Measurements from ENCODE around the gene ANTKMT. TPM values are rescaled to one million over a fixed set of nuclear protein-coding genes. Genes with fewer than 3 reads are reported as not detected.

Gene ANTKMT, protein sequence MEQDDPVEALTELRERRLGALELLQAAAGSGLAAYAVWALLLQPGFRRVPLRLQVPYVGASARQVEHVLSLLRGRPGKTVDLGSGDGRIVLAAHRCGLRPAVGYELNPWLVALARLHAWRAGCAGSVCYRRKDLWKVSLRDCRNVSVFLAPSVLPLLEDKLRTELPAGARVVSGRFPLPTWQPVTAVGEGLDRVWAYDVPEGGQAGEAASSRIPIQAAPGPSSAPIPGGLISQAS
- total RNA-seq = 10 to 100 TPM; 44.3 to 48.2 TPM
- polyA plus RNA-seq = 100 to 1,000 TPM in 2 of 3 donors, 10 to 100 TPM in 1; 93.5 to 128 (median 113) TPM
- total RNA-seq = 10.8 to 16.2 (median 13.3) reads per million in 6 experiments

DNA sequence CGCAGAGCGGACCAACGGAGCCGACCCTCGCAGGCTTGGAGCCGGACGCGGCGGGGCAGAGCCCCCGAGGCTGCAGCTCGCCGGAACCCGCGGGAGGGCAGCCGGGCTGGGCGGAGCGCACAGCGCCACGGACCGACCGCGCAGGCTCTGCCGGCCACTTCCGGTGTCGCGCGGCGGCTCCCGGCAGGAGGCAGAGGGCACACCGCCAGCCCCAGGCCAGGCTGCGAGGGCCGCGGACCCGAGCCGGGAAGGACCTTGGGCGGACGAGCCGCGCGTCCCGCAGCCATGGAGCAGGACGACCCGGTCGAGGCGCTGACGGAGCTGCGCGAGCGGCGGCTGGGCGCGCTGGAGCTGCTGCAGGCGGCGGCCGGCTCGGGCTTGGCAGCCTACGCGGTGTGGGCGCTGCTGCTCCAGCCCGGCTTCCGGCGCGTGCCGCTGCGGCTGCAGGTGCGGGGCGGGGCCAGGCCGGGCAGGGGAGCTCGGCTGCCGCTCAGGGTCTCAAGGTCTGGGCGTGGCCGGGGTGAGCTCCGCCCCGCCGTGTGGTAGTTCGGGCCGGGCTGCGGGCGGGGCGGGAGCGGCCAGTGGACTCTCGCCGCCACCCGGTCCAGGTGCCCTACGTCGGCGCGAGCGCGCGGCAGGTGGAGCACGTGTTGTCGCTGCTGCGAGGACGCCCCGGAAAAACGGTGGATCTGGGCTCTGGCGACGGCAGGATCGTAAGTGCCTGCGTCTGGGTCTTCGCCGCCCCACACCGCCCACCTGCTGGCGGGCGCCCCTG, at the start of gene ANTKMT:
TSS of gene ANTKMT (plus strand) at position 157 of the 775 bp plus-strand sequence. CDS start at position 286, 129 bp downstream.
- peaks cover 25 to 51% (median 38%) of the 10 kb centered on the region in 4 donors for H3K4me1 Mint-ChIP-seq
- no peaks in the 10 kb centered on the region for H3K9me3 Mint-ChIP-seq
- no peaks in the 10 kb centered on the region for H3K27me3 Mint-ChIP-seq
- H3K27ac Mint-ChIP-seq = peak within 1 kb of the TSS; percentile 69 to 96 (median 91)
- POLR2A ChIA-PET = interaction anchor here (0.8 to 21.0 kb wide), 14 partner anchors 9 to 321 kb away, joined by 3 to 411 read pairs (median 4); partner anchors contain the start of genes CCDC78, CHTF18, CIAO3 and HAGHL
- ATAC-seq = peak; percentile 71
- peak; percentile 66 to 83 (median 78) for DNase-seq
- H3K36me3 Mint-ChIP-seq = no peaks in the 10 kb centered on the region
- peak within 1 kb of the TSS; percentile 79 to 95 (median 87) for H3K4me3 Mint-ChIP-seq

DNA sequence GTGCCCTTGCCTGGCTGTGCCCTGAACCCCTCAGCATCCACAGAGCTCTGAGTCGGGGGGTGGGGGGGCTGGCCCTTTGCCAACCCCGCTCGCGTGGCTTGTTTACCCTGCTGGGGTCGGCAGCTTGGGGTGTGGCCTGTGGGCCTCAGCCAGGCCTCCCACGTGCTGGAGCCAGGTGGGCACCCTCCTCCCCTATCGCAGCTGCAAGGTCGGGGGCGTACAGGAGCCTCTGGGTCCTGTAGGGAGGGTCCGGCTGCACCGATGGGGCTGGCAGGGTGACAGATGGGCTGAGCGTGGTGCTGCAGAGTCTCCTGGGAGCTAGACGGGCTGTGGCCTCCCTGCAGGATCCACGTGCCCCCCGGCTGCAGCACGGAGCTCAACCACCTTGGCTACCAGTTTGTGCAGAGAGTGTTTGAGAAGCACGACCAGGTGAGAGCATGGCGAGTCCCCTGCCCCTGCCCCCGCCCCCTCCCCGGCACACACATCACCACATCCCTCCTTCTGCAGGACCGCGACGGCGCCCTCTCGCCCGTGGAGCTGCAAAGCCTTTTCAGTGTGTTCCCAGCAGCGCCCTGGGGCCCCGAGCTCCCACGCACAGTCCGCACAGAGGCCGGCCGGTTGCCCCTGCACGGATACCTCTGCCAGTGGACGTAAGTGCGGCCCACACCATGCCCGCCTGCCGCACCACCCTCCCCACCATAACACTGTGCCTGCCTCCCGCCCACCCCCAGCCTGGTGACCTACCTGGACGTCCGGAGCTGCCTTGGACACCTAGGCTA, 49.4 kb upstream of the ANTKMT start:
- DNase-seq (no peak), ATAC-seq (no peak)
- no peaks in the 10 kb centered on the region for H3K9me3 Mint-ChIP-seq
- peaks cover 0 to 19% (median 0%) of the 10 kb centered on the region in 3 donors for H3K36me3 Mint-ChIP-seq
- POLR2A ChIA-PET = interaction anchor here (0.6 to 7.9 kb wide), 3 partner anchors 9 to 650 kb away, joined by 3 to 95 read pairs (median 4); partner anchors contain the start of genes JMJD8, STUB1 and WDR24
- peak overlapping the region in 2 of 10 donors; percentile 9 to 58 for H3K4me3 Mint-ChIP-seq
- H3K4me1 Mint-ChIP-seq = peaks cover 1 to 27% (median 16%) of the 10 kb centered on the region in 4 donors
- no peak overlapping the region for H3K27ac Mint-ChIP-seq
- peaks cover 0 to 2% (median 0%) of the 10 kb centered on the region in 5 donors for H3K27me3 Mint-ChIP-seq

DNA sequence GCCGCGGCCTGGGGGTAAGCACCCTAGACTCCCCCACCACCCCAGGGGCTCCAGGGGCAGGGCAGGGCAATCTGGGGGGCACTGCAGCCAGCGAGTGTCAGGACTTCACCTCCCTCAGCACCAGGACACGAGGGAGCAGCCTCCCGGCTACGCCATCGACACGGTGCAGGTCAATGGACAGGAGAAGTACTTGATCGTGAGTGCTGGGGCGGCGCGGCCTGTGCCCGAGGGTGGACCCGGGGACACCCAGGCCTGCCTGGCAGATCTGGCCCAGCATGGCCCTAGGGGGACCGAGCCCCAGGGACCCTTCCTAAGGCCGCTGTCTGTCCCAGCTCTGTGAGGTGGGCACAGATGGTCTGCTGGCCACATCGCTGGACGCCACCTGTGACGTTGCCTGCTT, 48.6 kb upstream of the ANTKMT start:
- Mint-ChIP-seq H3K36me3 (peaks cover 0 to 19% (median 0%) of the 10 kb centered on the region in 3 donors), H3K9me3 (no peaks in the 10 kb centered on the region), H3K27ac (no peak overlapping the region), H3K27me3 (peaks cover 0 to 2% (median 0%) of the 10 kb centered on the region in 5 donors), H3K4me3 (no peak overlapping the region), H3K4me1 (peaks cover 1 to 28% (median 16%) of the 10 kb centered on the region in 4 donors)
- ATAC-seq (no peak), DNase-seq (no peak)
- POLR2A ChIA-PET = interaction anchor here (1.3 kb wide), 1 partner anchor 23 kb away, joined by 8 read pairs; no protein-coding TSS in a partner anchor

DNA sequence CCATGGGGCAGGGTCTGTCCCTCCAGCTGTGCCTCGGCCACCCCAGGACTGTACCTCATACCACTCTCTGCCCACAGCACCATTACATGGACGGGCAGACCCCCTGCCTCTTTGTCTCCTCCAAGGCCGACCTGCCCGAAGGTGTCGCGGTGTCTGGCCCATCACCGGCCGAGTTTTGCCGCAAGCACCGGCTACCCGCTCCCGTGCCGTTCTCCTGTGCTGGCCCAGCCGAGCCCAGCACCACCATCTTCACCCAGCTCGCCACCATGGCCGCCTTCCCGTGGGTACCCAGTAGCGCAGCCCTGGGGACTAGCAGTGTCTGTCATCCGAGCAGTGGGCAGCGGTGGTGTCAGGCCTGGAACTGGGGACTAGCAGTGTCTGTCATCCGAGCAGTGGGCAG, 48.1 kb upstream of the ANTKMT start:
- no peak for ATAC-seq
- Mint-ChIP-seq H3K9me3 (no peaks in the 10 kb centered on the region), H3K27me3 (peaks cover 0 to 2% (median 0%) of the 10 kb centered on the region in 5 donors), H3K4me1 (peaks cover 1 to 24% (median 12%) of the 10 kb centered on the region in 4 donors), H3K27ac (no peak overlapping the region), H3K36me3 (peaks cover 0 to 19% (median 0%) of the 10 kb centered on the region in 3 donors), H3K4me3 (no peak overlapping the region)
- no peak for DNase-seq
- POLR2A ChIA-PET = interaction anchor here (0.8 to 1.3 kb wide), 3 partner anchors 17 to 48 kb away, joined by 3 to 8 read pairs (median 4); partner anchors contain the start of gene ANTKMT

DNA sequence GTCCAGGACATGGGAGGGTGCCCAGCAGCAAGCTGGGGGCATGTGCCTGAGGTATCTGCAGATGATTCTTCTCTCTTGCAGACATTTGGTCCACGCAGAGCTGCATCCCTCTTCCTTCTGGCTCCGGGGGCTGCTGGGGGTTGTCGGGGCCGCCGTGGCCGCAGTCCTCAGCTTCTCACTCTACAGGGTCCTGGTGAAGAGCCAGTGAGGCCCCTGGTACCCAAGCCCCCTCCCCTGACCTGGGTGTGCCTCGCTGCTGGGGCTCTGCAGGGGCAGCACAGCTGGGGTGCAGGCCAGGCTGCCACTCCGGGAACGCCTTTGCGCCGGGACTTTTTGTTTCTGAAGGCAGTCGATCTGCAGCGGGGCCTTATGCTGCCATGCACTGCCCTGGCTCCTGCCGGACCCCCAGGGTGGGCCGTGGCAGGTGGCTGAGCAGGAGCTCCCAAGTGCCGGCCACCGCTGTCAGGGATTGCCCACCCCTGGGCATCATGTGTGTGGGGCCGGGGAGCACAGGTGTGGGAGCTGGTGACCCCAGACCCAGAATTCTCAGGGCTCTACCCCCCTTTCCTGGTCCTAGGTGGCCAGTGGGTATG, 47.5 kb upstream of the ANTKMT start:
- Mint-ChIP-seq H3K27ac (no peak overlapping the region), H3K9me3 (no peaks in the 10 kb centered on the region), H3K36me3 (peaks cover 0 to 19% (median 0%) of the 10 kb centered on the region in 3 donors), H3K4me1 (peaks cover 1 to 24% (median 11%) of the 10 kb centered on the region in 4 donors), H3K4me3 (no peak overlapping the region), H3K27me3 (peaks cover 0 to 2% (median 0%) of the 10 kb centered on the region in 5 donors)
- POLR2A ChIA-PET = interaction anchor here (0.6 to 1.5 kb wide), 5 partner anchors 11 to 481 kb away, joined by 3 to 8 read pairs (median 4); partner anchors contain the start of genes ANTKMT and JMJD8
- ATAC-seq (no peak), DNase-seq (no peak)

DNA sequence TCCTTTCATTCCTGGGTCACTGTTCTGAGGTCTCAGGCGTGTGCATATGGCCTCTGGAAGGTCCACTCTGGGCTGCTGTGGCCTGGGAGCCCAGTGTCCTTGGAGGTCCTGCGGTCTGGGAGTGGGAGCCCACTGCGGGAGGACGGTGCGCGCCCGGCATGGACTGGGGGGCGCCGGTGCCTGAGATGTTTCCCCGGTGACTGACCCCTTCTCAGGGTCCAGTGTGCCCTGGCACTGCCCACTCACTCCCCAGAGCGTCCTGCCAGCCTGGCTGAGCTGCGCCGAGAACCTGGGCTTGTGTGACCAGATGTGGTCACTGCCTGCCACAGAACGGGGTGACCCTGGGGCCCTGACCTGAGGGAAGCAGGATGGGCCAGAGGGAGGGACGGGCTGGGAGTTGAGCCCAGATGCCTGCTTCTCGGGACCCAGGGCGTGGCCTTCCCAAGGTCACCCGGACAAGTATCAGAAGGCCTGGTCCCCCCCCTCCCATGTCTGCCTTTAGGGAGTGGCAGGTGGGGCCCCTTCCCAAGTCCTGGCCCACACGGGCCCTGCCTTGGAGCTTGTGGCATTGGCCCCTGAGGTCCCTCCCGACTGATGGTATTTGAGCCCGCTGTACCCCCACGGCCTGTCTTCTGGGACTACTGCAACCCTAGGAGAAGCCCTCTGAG, 46.6 kb upstream of the ANTKMT start:
- Mint-ChIP-seq H3K36me3 (peaks cover 0 to 19% (median 0%) of the 10 kb centered on the region in 3 donors), H3K9me3 (no peaks in the 10 kb centered on the region), H3K27ac (no peak overlapping the region), H3K4me3 (peak overlapping the region in 1 of 10 donors; percentile 66), H3K27me3 (peaks cover 0 to 2% (median 0%) of the 10 kb centered on the region in 5 donors), H3K4me1 (peaks cover 3 to 23% (median 9%) of the 10 kb centered on the region in 4 donors)
- POLR2A ChIA-PET = interaction anchor here (1.5 to 2.7 kb wide), 3 partner anchors 10 to 26 kb away, joined by 3 to 14 read pairs (median 4); partner anchors contain the start of genes JMJD8 and WDR24
- ATAC-seq = no peak
- no peak for DNase-seq

DNA sequence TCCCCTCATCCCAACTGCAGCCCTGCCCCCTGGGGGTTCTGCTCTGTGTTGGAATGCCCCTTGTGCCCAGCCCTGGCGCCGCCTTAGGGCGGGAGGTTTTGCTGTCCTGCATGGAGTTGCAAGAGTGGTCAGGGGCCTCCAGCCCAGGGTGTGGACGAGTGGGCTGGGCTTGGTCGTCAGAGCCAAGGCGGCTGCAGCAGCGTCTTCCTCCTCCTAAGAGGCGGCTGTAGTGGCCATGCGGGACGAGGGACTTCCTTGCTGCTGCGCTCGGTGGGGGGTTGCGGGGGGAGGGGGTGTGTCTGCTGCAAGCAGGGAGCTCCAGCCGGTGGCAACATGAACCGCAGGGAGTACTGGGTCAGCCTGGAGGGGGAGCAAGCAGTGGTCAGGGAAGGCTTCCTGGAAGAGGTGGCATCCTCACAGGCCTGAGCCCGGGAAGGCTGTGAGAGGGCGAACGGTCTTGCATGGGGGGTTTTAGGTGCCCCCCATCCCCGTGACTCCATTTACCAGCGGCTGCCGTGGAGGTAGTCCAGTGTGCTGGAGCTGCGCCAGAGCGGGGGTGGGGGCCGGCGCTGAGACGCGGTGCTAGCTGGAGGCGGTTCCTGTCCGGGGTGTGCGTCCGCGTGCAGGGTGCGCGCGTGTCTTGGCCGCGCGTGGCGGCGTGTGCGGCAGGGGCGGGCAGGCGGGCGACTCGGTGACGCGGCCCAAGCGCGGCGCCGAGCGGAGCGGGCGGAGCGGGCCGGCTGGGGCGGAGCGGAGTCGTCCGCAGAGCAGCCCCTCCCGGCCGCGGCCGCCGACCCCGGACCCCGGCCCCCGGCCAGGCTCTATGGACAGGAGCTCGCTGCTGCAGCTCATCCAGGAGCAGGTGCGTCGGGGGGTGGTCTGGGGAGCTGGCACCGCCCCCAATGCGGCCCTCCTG, 45.7 kb upstream of the ANTKMT start, which contains the start of gene RHBDL1:
TSS of gene RHBDL1 (plus strand) at position 704 of the 916 bp plus-strand sequence. CDS start at position 824, 120 bp downstream.
- no peak for ATAC-seq
- Mint-ChIP-seq H3K9me3 (no peaks in the 10 kb centered on the region), H3K4me1 (peaks cover 4 to 22% (median 10%) of the 10 kb centered on the region in 4 donors), H3K27ac (no peak within 1 kb of the TSS), H3K27me3 (peaks cover 0 to 2% (median 0%) of the 10 kb centered on the region in 5 donors), H3K4me3 (peak within 1 kb of the TSS in 8 of 10 donors; percentile 42 to 66 (median 49)), H3K36me3 (peaks cover 0 to 16% (median 0%) of the 10 kb centered on the region in 3 donors)
- no peak for DNase-seq
- POLR2A ChIA-PET = interaction anchor here (0.8 to 2.7 kb wide), 8 partner anchors 9 to 87 kb away, joined by 3 to 14 read pairs (median 3); partner anchors contain the start of genes JMJD8 and WDR24

DNA sequence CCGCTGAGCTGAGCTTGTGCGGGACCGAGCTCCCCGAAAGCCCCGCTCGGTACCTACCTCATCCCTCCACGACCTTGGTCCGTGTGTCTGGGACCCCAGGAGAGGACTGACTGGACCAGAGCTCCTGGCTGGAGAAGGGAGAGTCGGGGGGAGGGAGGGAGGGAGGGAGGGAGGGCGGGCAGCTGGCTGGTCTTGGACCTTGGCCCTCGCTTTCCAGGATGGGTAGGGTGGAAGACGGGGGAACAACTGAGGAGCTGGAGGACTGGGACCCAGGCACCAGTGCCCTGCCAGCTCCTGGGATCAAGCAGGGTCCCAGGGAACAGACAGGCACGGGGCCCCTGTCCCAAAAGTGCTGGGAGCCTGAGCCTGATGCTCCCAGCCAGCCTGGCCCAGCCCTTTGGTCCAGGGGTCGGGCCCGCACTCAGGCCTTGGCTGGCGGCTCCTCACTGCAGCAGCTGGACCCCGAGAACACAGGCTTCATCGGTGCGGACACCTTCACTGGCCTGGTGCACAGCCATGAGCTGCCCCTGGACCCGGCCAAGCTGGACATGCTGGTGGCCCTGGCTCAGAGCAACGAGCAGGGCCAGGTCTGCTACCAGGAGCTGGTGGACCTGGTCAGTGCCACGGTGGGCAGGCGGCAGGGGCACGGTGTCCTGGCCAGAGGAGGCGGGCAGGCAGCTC, 44.9 kb upstream of the ANTKMT start:
- Mint-ChIP-seq H3K27me3 (peaks cover 0 to 2% (median 0%) of the 10 kb centered on the region in 5 donors), H3K36me3 (peaks cover 0 to 16% (median 0%) of the 10 kb centered on the region in 3 donors), H3K4me3 (peak overlapping the region in 2 of 10 donors; percentile 50 to 55), H3K27ac (no peak overlapping the region), H3K4me1 (peaks cover 4 to 24% (median 12%) of the 10 kb centered on the region in 4 donors), H3K9me3 (no peaks in the 10 kb centered on the region)
- DNase-seq = no peak
- POLR2A ChIA-PET = interaction anchor here (0.8 to 2.7 kb wide), 8 partner anchors 10 to 441 kb away, joined by 3 to 14 read pairs (median 3); partner anchors contain the start of genes FAM234A and WDR24
- no peak for ATAC-seq

DNA sequence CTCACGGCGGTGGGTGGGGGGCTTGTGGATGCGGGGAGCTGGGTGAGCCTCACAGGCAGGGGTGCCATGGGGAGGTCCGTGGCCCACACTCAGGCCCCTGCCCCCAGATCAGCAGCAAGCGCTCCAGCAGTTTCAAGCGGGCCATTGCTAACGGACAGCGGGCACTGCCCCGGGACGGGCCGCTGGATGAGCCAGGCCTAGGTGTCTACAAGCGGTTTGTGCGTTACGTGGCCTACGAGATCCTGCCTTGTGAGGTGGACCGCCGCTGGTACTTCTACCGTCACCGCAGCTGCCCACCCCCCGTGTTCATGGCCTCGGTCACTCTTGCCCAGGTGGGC, 44.4 kb upstream of the ANTKMT start:
- Mint-ChIP-seq H3K4me3 (peak overlapping the region in 4 of 10 donors; percentile 11 to 50 (median 38)), H3K27me3 (peaks cover 0 to 2% (median 0%) of the 10 kb centered on the region in 5 donors), H3K27ac (peak overlapping the region in 1 of 10 donors; percentile 8), H3K36me3 (peaks cover 0 to 20% (median 0%) of the 10 kb centered on the region in 3 donors), H3K9me3 (no peaks in the 10 kb centered on the region), H3K4me1 (peaks cover 4 to 29% (median 17%) of the 10 kb centered on the region in 4 donors)
- DNase-seq (no peak), ATAC-seq (no peak)
- POLR2A ChIA-PET = interaction anchor here (1.1 to 8.3 kb wide), 4 partner anchors 9 to 442 kb away, joined by 3 to 95 read pairs (median 8); partner anchors contain the start of genes FAM234A, RHOT2 and WDR24

All from naive thymus-derived CD8-positive, alpha-beta T cell (primary cell).